Adrenal gland (tissue), 12 donors: Measurements from ENCODE around the gene CTBP2. TPM values are rescaled to one million over a fixed set of nuclear protein-coding genes. Genes with fewer than 3 reads are reported as not detected.

Experiments
- DNase-seq, 7 donors: peaks; one replicate each; pipeline ENCODE4 v3.0.0-alpha.2; 2019 to 2020
- H3K27ac ChIP-seq, 5 donors: fragments of 200-600 bp; sonication (generic) in 4 of 5; 1 replicate in 3 of 5; 2 replicates in 2 of 5; pipeline versions ENCODE4 v1.5.1 to v1.8.0; 2016 to 2020; ENCODE audit warnings: mild to moderate bottlenecking in 1 of 5
- H3K27me3 ChIP-seq: fragments of 200-600 bp; 2 replicates; pipeline ENCODE4 v1.8.0; 2021
- H3K36me3 ChIP-seq, 2 donors: fragments of 200-600 bp; replicated peaks in 1 of 2; 1 replicate in 1 of 2; 2 replicates in 1 of 2; pipeline versions ENCODE4 v1.5.1 to v1.8.0; 2018 to 2022
- H3K4me1 ChIP-seq, 2 donors: fragments of 200-600 bp; replicated peaks in 1 of 2; 1 replicate in 1 of 2; 2 replicates in 1 of 2; pipeline versions ENCODE4 v1.5.1 to v1.8.0; 2018 to 2021
- H3K4me3 ChIP-seq, 4 donors: fragments of 200-600 bp; sonication (generic) in 3 of 4; one replicate each; pipeline ENCODE4 v1.5.1; 2016 to 2018
- H3K9me3 ChIP-seq, 3 donors: fragments of 200-600 bp; sonication (generic) in 1 of 3; replicated peaks in 1 of 3; 1 replicate in 2 of 3; 2 replicates in 1 of 3; pipeline versions ENCODE4 v1.5.1 to v1.8.0; 2016 to 2021
- POLR2A ChIP-seq, 2 donors: fragments of 450-650 bp; IDR thresholded peaks; one replicate each; pipeline ENCODE4 v1.6.1; 2017; ENCODE audit warnings: antibody characterized with exemption in 2 of 2, mild to moderate bottlenecking in 2 of 2, moderate library complexity in 1 of 2
- WGBS, 4 donors: extraction: QIAGEN DNeasy Blood & Tissue Kit in 2 of 4; methylation state at CpG; one replicate each; pipeline versions ENCODE4 v1.1.5 to v1.1.7; 2013 to 2017; 5-methylcytosine and 5-hydroxymethylcytosine counted together
- intact Hi-C, 2 donors: fragments of 100-400 bp; cut with DNase I; formaldehyde crosslinking; loops; one replicate each; pipeline versions ENCODE4 v1.14.1 to v1.15.0; 2022 to 2023
- polyA plus RNA-seq, 3 donors: library from polyadenylated mRNA; stranded (reverse); fragments of 200-250 nt in 2 of 3; fragments of 350-450 nt in 1 of 3; fragmentation: Illumina TruSeq in 1 of 3; extraction: RNeasy Lipid Tissue Mini Kit (QIAGEN cat#74804) in 1 of 3; gene quantifications; one replicate each; pipeline ENCODE4 v1.2.3, GENCODE V29; 2013 to 2014
- total RNA-seq, 9 donors: library from RNA; depleted of rRNA in 4 of 9; stranded (reverse); fragments of >200 nt in 4 of 9; fragments of 120-200 nt in 1 of 9; fragmentation: NEBNext Ultra II Directional in 1 of 9; extraction: Animal tissue kit (Norgen Biotek cat#: 25700) in 1 of 9; gene quantifications; one replicate each; pipeline versions ENCODE4 v1.1.0 to v1.2.4, GENCODE V29; 2013 to 2023
- TF ChIP-seq, protein P1 (sequence below), 6 experiments: fragments of 450-650 bp in 4 of 6; fragments of 200-600 bp in 2 of 6; sonication (generic) in 1 of 6; IDR thresholded peaks; 1 replicate in 5 of 6; 2 replicates in 1 of 6; pipeline versions ENCODE4 v1.5.1 to v1.8.0; 2016 to 2021; ENCODE audit warnings: antibody characterized with exemption in 6 of 6, mild to moderate bottlenecking in 2 of 6, moderate library complexity in 1 of 6
- donor health status: healthy with polysubstance abuse.
- donor health status: Bipolar disorder and iron deficiency.
- donor health status: DM: yes; HTN: yes; CAD: no.
- donor health status: DM: no; HTN: no; CAD: no.
- donor health status: DM: no; HTN: no; CAD: no.
- donor health status: DM: yes; HTN: yes; CAD: no.

Gene CTBP2
- total and polyA plus RNA-seq, 12 donors: 25.3 to 66.5 (median 45.7) TPM

DNA sequence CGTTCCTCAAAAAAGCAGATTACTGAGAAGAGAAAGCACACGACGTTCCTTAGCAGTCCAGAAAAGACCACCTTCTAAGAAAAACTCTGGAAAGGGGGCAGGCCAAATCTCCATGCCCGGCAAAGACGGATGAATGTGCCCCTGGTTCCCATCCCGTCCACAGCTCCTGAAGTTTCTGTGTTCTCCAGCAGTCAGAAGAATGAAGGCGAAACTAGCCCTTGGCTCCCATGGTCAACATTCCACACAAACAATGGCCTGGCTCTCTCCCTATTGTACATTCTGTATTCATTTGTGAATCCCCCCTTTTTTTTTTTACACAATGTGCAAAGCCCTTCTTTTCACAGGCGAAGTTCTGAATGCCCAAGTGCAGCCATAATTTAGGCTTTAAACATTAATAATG, 5.3 kb downstream of the CTBP2 start:
- TF ChIP-seq, protein P1, sequence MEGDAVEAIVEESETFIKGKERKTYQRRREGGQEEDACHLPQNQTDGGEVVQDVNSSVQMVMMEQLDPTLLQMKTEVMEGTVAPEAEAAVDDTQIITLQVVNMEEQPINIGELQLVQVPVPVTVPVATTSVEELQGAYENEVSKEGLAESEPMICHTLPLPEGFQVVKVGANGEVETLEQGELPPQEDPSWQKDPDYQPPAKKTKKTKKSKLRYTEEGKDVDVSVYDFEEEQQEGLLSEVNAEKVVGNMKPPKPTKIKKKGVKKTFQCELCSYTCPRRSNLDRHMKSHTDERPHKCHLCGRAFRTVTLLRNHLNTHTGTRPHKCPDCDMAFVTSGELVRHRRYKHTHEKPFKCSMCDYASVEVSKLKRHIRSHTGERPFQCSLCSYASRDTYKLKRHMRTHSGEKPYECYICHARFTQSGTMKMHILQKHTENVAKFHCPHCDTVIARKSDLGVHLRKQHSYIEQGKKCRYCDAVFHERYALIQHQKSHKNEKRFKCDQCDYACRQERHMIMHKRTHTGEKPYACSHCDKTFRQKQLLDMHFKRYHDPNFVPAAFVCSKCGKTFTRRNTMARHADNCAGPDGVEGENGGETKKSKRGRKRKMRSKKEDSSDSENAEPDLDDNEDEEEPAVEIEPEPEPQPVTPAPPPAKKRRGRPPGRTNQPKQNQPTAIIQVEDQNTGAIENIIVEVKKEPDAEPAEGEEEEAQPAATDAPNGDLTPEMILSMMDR (IDR thresholded peaks at IDR 0.05): no peak
- TF ChIP-seq POLR2A (IDR thresholded peaks at IDR 0.05): no peak
- WGBS, 4 donors: 58 to 64% (median 63%) methylated on average over 8 of the region's 8 CpGs
- peak overlapping the region in 1 of 4 donors; percentile 25 for H3K4me3 ChIP-seq
- H3K4me1 ChIP-seq: peaks cover 44 to 73% of the 10 kb centered on the region in 2 donors
- intact Hi-C loops: loop anchor here in 1 of 2 donors (10.0 kb wide), 1 partner anchor 70 kb away; no protein-coding TSS in a partner anchor
- peak in 1 of 7 donors; percentile 15 for DNase-seq
- H3K27ac ChIP-seq: peak overlapping the region in 2 of 5 donors; percentile 20 to 56
- H3K9me3 ChIP-seq: no peaks in the 10 kb centered on the region
- no peaks in the 10 kb centered on the region for H3K36me3 ChIP-seq
- no peaks in the 10 kb centered on the region for H3K27me3 ChIP-seq

GRCh38 chr10:125154529-125154928, 5.8 kb downstream of the CTBP2 start:
- no peaks in the 10 kb centered on the region for H3K27me3 ChIP-seq
- H3K27ac ChIP-seq: peak overlapping the region in 2 of 5 donors; percentile 20 to 56
- peaks cover 46 to 79% of the 10 kb centered on the region in 2 donors for H3K4me1 ChIP-seq
- H3K4me3 ChIP-seq: peak overlapping the region in 1 of 4 donors; percentile 25
- TF ChIP-seq, protein P1 (IDR thresholded peaks at IDR 0.05): no peak
- TF ChIP-seq POLR2A (IDR thresholded peaks at IDR 0.05): no peak
- 40 to 54% (median 43%) methylated on average over 6 of the region's 6 CpGs for WGBS, 4 donors
- no peaks in the 10 kb centered on the region for H3K36me3 ChIP-seq
- peak in 1 of 7 donors; percentile 8 for DNase-seq
- no peaks in the 10 kb centered on the region for H3K9me3 ChIP-seq
- intact Hi-C loops: loop anchor here in 1 of 2 donors (10.0 kb wide), 1 partner anchor 70 kb away; no protein-coding TSS in a partner anchor

GRCh38 chr10:125153703-125154490, 6.5 kb downstream of the CTBP2 start:
- no peak for TF ChIP-seq POLR2A (IDR thresholded peaks at IDR 0.05)
- TF ChIP-seq, protein P1 (IDR thresholded peaks at IDR 0.05): no peak
- Histone ChIP-seq H3K4me1 (peaks cover 52 to 85% of the 10 kb centered on the region in 2 donors), H3K27me3 (no peaks in the 10 kb centered on the region), H3K9me3 (no peaks in the 10 kb centered on the region), H3K36me3 (no peaks in the 10 kb centered on the region), H3K4me3 (no peak overlapping the region), H3K27ac (peak overlapping the region in 3 of 5 donors; percentile 20 to 56 (median 37))
- WGBS, 4 donors: 37 to 42% (median 40%) methylated on average over 8 to 9 of the region's 9 CpGs
- intact Hi-C loops: loop anchor here in 1 of 2 donors (10.0 kb wide), 1 partner anchor 69 kb away; no protein-coding TSS in a partner anchor
- peak in 2 of 7 donors; percentile 19 to 51 for DNase-seq
